HG02623 (cell line): ENCODE measurements around the gene SEC23IP.
A peak's percentile ranks its signal among the peaks of the same experiment; 100 is the strongest.
"Not testable (repeated sequence)": the region's sequence is repeated elsewhere in the genome, so short reads cannot be mapped to it uniquely, and the experiment has no call there.

Source experiments
- ATAC-seq: cut with Tn5 transposase; IDR thresholded peaks from one replicate; pipeline ENCODE4 v1.9.1; 2021; ENCODE audit warnings: moderate library complexity; ENCODE audit not compliant: unreplicated experiment

The SEC23IP gene

GRCh38 chr10:119892188-119893065, at the start of gene SEC23IP:
TSS of gene SEC23IP (plus strand) at chr10:119892730. CDS start at chr10:119892783, 53 bp downstream.
- ATAC-seq: peak; percentile 98

DNA sequence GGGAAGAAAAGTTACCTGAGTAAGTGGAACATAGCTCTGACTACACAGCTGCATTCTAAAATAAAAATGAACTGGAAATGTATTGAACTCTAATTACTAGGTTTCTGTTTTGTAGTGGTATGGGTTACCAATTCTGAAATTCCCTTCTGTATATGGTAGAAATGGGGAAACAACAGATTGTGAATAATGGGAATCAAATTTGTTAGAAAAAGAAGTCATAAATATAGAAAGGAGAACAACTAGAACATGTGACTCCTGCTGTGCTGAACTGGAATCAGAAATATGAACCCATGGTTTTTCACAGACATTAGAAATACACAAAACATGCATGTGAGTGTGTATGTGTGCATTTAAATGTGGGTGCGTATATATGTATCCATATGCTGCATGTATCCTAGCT, 46.9 kb upstream of the SEC23IP start:
- ATAC-seq: no peak

DNA sequence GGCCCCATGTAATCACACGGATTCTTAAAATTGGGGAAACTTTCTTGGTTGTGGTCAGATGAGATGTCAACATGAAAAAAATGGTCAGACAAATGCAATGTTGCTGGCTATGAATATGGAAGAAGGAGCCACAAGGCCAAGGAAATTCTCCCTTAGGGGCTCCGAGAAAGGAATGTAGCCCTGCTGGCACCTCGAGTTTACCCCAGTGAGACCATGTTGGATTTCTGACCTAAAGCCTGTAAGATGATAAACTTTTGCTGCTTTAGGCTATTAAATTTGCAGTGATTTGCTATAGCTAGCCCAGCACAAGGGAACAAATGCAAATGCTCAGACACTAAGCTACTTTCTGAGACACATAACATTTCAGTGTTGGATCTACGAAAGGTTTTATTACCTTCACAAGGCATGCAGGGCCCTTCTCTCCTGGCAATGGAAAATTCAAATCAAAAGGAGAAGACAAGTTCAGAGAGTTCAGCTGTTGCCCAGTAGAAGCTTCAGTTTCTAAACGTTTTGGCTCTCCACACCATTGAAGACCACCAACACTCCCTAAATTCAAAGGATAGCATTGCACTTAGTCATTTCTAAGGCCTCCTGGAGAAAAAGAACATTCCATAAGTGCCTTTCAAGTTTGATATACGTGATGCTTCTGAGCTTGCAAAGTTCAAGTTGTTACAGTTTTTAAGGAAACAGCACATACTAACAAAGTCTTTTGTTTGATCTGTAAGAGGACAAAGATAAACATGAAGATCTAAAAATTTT, 43.3 kb upstream of the SEC23IP start:
- no peak for ATAC-seq

GRCh38 chr10:119849944-119850343, 42.6 kb upstream of the SEC23IP start:
- no peak for ATAC-seq

DNA sequence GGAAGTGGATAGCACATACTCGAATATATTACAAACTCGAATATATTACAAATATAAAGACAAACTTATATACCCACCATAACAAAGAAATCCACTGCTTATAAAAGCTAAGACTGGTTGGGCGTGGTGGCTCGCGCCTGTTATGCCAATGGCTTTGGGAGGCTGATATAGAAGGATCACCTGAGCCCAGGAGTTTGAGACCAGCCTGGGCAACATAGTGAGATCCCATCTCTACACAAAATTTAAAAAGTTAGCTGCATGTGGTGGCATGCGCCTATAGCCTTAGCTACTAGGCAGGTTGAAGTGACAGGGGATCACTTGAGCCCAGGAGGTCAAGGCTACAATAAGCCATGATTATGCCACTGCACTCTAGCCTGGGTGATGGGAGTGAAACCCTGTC, 40.3 kb upstream of the SEC23IP start:
- ATAC-seq: no peak

- ATAC-seq: no peak
These were observed 39.7 kb upstream of the SEC23IP start for GRCh38 chr10:119852822-119853221.

DNA sequence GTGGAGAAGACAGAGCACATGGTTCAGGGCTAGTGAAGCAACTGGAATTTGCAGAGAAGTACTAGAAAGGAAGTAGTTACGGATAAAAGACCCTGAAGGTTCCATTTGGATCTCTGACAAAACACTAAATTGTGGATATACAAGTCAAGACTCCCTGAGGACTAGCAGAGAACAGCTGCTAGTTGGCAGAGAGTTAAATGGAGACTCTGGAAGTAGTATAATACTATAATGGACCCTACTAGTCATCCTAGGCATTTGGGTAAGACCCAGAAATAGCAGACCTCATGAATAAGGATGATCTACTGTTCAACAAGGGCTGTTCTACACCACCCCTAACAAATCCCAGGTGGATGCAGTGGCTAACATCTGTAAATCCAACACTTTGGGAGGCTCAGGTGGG, 39.0 kb upstream of the SEC23IP start:
- ATAC-seq: no peak

GRCh38 chr10:119858063-119858462, 34.5 kb upstream of the SEC23IP start:
- no peak for ATAC-seq

DNA sequence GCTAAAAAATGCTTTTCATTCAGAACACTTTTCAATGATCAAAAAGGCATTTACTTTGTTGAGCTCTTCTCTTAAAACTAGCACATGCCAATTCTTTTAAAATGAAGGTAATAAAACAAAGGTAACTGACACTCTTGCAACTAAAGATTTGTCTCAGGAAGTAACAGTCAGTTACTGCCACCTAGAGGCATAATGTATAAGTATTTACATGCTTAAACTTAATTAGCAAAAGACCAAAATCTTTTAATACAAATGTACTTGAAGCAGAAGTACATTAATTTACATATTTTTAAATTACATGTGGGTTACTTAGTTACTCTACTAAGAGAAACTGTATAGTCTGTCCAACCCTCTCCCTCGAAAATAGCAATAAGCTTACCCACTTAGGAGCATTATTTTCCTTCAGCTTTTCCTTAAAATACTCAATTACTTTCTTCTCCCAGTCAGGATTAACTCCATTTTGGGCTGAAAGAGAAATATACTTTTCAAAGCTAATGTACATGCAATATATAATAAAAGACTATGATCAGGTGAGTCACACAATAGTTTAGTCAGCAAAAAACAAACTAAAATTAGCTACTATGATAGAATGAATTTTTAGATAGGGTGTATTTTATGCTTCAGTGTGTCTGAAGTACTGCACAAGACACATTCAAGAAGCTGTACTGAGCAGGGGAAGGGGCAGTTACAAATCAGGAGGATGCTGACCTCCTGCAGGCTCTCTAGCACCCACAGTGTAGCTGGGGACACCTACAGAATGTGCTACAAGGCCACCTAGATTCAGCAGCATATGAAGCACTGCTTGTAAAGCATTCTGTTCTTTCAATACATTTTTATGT, 32.9 kb upstream of the SEC23IP start:
- ATAC-seq: no peak

GRCh38 chr10:119860866-119861607, 31.5 kb upstream of the SEC23IP start:
- ATAC-seq: no peak

DNA sequence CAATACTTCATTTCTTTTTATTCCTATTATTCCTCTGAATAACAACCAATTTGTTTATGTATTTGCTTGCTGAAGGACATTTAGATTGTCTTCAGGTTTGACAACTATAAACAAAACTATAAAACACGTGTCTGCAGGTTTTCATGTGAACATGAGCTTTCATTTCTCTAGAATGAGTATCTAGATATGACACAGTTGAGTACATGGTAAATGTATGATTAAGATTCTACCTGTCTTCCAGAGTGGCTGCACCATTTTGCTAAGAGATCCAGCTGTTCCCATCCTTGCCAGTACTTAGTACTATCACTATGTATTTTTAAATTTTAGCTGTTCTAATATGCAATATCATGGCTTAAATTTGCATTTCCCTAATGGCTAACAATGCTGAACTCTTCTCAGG, 30.0 kb upstream of the SEC23IP start:
- no peak for ATAC-seq

DNA sequence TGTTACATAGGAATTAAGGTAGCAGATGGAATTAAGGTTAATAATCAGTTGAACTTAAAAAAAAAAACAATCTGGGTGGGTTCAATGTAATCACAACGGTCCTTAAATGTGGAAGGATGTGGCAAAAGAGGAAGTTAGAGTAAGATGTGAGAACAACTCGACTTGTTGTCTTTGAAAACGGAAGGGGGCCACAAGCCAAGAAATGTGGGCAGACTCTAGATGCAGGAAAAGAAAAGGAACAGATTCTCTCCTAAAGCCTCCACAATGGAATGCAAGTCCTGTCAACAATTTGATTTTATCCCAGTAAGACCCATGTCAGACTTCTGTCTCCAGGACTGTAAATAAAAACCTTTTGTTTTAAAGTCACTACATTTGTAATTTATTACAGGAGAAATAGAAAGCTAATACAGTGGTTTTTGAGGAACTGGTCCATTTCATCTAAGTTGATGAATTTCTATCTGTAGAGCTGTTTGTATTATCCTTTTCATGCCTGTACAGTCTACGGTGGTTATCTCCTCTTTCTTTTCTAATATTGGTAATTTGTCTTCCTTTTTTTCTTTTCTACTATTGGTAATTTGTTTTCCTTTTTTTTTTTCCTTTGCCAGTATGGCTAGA, 28.5 kb upstream of the SEC23IP start:
- no peak for ATAC-seq

DNA sequence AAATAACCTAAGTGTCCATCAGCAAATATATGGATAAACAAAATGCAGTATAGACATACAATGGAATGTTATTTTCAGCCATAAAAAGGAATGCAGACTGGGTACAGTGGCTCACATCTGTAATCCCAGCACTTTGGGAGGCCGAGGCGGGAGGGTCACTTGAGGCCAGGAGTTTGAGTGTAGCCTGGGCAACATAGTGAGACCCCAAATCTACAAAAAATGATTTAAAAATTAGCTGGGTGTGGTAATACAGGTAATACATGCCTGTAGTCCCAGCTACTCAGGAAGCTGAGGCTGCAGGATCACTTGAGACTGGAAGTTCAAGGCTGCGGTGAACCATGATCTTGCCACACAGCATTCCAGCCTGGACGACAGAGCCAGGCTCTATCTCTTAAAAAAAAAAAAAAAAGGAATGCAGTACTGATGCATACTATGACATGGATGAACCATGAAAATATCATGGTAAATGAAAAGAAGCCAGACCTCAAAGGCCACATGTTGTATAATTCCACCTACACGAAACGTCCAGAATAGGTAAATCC, 26.8 kb upstream of the SEC23IP start:
- no peak for ATAC-seq

DNA sequence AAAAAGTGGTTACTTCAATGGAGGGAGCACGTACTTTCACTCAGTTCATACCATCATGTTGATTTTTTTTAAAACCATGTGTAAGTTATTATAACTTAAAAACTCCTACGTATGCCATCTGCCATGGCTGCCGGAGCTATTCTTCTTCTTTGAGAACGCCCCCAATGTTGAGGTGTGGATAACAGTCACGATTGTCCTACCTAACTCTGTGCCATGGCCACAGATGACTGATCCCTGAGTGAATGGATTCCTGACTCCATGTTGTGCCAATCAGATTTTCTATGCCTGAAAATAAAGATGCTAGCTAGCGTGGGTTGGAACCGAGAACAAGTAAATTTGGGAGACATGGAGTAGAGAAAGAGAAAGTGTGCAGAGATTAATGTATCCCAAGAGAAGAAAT, 25.2 kb upstream of the SEC23IP start:
- no peak for ATAC-seq

DNA sequence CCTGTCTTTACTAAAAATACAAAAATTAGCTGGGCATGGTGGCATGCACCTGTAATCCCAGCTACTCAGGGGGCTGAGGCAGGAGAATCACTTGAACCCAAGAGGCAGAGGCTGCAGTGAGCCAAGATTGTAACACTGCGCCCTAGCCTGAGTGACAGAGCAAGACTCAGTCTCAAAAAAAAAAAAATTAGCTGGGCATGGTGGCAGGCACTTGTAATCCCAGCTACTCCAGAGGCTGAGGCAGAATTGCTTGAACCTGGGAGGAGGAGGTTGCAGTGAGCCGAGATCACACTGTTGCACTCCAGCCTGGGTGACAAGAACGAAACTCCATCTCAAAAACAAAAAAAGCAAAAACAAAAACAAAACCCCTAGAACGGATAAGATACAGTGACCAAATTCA, 23.1 kb upstream of the SEC23IP start:
- ATAC-seq: not testable (repeated sequence)

DNA sequence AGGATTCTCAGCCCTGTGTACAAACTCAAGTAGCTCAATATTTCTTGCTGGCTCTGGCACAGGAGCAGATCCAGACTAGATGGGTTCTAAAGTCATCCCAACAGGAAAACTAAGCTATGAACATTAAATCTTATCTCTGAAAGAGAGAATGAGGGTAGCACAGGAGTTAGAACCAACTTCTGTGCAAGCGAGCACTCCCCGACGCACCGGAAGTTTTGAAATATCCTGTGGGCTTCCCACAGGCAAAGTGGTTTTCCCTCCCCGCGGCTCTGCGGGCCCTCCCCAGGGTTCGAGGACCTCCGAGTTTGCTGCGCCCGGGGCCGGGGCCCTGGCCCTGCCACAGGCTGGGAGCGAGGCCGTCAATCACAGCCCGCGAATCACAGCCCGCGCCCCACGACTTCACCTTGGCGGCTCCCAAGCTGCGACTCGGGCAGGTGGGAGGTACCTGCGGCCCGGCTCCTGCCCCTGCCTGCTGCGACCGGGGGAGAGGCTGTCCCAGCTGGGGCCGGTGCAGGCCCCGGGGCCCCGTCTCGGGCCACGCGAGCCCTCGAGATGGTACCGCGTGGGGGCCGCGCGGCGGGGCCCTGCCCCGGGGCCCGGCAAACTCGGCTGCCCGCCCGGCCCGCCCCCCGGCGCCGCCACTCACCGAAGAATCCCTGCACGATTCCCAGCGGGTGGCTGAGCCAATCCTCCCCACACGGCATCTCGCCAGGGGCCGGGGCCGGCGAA, 20.5 kb upstream of the SEC23IP start:
- ATAC-seq: peak; percentile 38

GRCh38 chr10:119872610-119872859, 20.0 kb upstream of the SEC23IP start, which contains the start of gene MCMBP:
TSS of gene MCMBP (minus strand) at chr10:119872843. CDS start at chr10:119872584, 259 bp downstream.
- no peak for ATAC-seq

GRCh38 chr10:119872860-119873681, 19.5 kb upstream of the SEC23IP start:
- peak; percentile 86 for ATAC-seq
